ENCODE results near the gene HEATR9. TPM values are rescaled to one million over a fixed set of nuclear protein-coding genes. Genes with fewer than 3 reads are reported as not detected.

Gene HEATR9
- total and polyA plus RNA-seq, 7 donors = not detected

GRCh38 chr17:35817196-35817595 is 51.5 kb downstream of the HEATR9 start:
- DNase-seq (no peak), ATAC-seq (no peak)
- Histone ChIP-seq H3K36me3 (ENCODE audit: insufficient read depth in 1 of 2, low read depth in 1 of 2) (peaks cover 3 to 60% of the 10 kb centered on the region in 2 donors), H3K27ac (no peak overlapping the region), H3K4me3 (no peak overlapping the region), H3K9me3 (no peaks in the 10 kb centered on the region), H3K27me3 (ENCODE audit: insufficient read depth in 3 of 3, low read length in 2 of 3) (no peaks in the 10 kb centered on the region), H3K4me1 (peaks cover 18% of the 10 kb centered on the region)
- intact Hi-C loops (cut with DNase I) = no loop called here
- WGBS, 3 donors = 86 to 91% (median 87%) methylated on average over 1 of the region's 1 CpG
- no peak for TF ChIP-seq CTCF (IDR thresholded peaks at IDR 0.05)

GRCh38 chr17:35816723-35817122 is 52.0 kb downstream of the HEATR9 start:
- Histone ChIP-seq H3K9me3 (no peaks in the 10 kb centered on the region), H3K4me1 (peaks cover 22% of the 10 kb centered on the region), H3K27me3 (ENCODE audit: insufficient read depth in 3 of 3, low read length in 2 of 3) (no peaks in the 10 kb centered on the region), H3K4me3 (no peak overlapping the region), H3K36me3 (ENCODE audit: insufficient read depth in 1 of 2, low read depth in 1 of 2) (peaks cover 3 to 56% of the 10 kb centered on the region in 2 donors), H3K27ac (no peak overlapping the region)
- no peak for TF ChIP-seq CTCF (IDR thresholded peaks at IDR 0.05)
- ATAC-seq (no peak), DNase-seq (no peak)
- WGBS, 3 donors = 82 to 85% (median 85%) methylated on average over 5 of the region's 5 CpGs
- intact Hi-C loops (cut with DNase I) = no loop called here

- Histone ChIP-seq H3K27me3 (ENCODE audit: insufficient read depth in 3 of 3, low read length in 2 of 3) (no peaks in the 10 kb centered on the region), H3K4me1 (peaks cover 38% of the 10 kb centered on the region), H3K36me3 (ENCODE audit: insufficient read depth in 1 of 2, low read depth in 1 of 2) (peaks cover 0 to 15% of the 10 kb centered on the region in 2 donors), H3K27ac (no peak overlapping the region), H3K4me3 (no peak overlapping the region), H3K9me3 (no peaks in the 10 kb centered on the region)
- no peak for TF ChIP-seq CTCF (IDR thresholded peaks at IDR 0.05)
- DNase-seq (no peak), ATAC-seq (no peak)
- intact Hi-C loops (cut with DNase I) = loop anchor here in 1 of 2 donors (5.0 kb wide), 1 partner anchor 225 kb away; the partner anchor contains the start of gene AP2B1
- WGBS, 3 donors = 90 to 91% (median 91%) methylated on average over 5 of the region's 5 CpGs
Measured at GRCh38 chr17:35812456-35812855, 56.2 kb downstream of the HEATR9 start.

- Histone ChIP-seq H3K27me3 (ENCODE audit: insufficient read depth in 3 of 3, low read length in 2 of 3) (no peaks in the 10 kb centered on the region), H3K36me3 (ENCODE audit: insufficient read depth in 1 of 2, low read depth in 1 of 2) (peaks cover 0 to 8% of the 10 kb centered on the region in 2 donors), H3K27ac (no peak overlapping the region), H3K4me1 (peaks cover 34% of the 10 kb centered on the region), H3K4me3 (no peak overlapping the region), H3K9me3 (no peaks in the 10 kb centered on the region)
- DNase-seq = no peak
- WGBS, 3 donors = 67 to 80% (median 71%) methylated on average over 6 of the region's 6 CpGs
- no peak for TF ChIP-seq CTCF (IDR thresholded peaks at IDR 0.05)
- ATAC-seq = no peak
- intact Hi-C loops (cut with DNase I) = loop anchor here in 1 of 2 donors (5.0 kb wide), 1 partner anchor 224 kb away; the partner anchor contains the start of gene AP2B1
Measured at GRCh38 chr17:35811759-35812158, 56.9 kb downstream of the HEATR9 start.

Data from psoas muscle (tissue), 8 donors.